ENCODE measurements around the gene NVL.
"Not testable (repeated sequence)": the region's sequence is repeated elsewhere in the genome, so short reads cannot be mapped to it uniquely, and the experiment has no call there.

The NVL gene

GRCh38 chr1:224226849-224227502 is 103.0 kb downstream of the NVL start:
- no peak for DNase-seq

DNA sequence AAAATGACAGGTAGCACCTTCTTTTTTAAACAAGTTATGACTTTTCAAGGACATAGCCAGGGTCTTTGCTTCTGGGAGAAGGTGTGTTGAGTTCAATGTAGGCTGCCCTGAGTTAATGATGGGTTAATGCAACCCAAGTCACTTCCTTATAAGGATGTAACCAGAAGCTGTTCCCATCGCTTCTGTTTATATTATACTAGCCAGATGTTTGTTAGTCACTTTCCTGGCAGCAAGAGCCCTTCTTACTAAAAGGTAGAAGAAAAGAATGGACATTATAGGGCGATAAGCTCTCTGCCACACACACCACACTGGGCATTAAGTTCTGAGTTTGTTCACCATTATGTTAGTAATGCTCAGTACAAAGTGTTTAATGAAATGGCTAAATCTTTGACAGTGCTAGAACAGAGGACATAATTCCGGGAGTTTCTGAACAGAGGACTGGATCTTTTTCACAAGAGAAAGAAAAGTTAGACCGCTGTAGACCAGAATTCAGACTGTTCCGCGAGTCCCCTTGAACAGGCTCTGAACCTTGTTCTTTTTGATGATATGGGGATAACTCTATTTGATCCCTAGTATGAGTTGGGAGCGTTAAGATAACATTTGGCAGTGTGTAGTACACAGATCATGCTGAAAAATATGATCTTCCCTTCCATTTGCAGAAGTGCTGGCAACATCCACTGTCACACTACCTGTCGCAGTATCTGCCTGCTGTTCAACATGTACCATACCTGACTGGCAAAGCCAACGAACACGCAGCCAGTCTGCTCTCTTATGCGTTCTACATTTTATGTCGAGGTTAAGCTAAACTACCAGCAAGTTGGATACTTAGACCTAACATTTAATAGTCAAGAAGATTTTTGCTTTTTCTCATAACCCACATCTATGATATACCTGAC is 105.9 kb downstream of the NVL start:
- DNase-seq, result peak; percentile 79

- DNase-seq, result peak; percentile 65
Observed at GRCh38 chr1:224219612-224220059, 110.3 kb downstream of the NVL start.

DNA sequence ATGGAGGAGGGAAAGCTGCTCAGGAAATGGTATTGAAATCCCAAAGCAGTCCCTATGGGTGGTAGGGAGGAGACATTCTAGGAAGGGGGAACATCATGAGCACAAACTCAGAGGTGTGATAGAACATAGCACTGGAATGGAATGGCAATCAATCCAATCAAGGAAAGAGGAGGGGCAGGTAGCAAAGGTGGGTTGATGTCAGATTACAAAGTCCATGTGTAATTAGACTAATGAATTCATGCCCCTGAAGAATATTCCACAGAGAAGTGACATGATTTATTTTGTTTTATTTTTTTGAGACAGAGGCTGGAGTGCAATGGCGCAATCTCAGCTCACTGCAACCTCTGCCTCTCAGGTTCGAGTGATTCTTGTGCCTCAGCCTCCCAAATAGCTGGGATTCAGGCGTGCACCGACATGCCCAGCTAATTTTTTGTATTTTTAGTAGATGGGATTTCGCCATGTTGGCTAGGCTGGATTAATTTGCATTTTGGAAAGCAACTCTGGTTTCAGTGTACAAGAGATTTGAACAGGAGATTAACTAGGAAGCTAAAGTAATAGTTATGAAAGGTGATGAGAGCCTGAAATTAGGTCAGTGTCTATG is 110.9 kb downstream of the NVL start:
- peak; percentile 66 for DNase-seq

DNA sequence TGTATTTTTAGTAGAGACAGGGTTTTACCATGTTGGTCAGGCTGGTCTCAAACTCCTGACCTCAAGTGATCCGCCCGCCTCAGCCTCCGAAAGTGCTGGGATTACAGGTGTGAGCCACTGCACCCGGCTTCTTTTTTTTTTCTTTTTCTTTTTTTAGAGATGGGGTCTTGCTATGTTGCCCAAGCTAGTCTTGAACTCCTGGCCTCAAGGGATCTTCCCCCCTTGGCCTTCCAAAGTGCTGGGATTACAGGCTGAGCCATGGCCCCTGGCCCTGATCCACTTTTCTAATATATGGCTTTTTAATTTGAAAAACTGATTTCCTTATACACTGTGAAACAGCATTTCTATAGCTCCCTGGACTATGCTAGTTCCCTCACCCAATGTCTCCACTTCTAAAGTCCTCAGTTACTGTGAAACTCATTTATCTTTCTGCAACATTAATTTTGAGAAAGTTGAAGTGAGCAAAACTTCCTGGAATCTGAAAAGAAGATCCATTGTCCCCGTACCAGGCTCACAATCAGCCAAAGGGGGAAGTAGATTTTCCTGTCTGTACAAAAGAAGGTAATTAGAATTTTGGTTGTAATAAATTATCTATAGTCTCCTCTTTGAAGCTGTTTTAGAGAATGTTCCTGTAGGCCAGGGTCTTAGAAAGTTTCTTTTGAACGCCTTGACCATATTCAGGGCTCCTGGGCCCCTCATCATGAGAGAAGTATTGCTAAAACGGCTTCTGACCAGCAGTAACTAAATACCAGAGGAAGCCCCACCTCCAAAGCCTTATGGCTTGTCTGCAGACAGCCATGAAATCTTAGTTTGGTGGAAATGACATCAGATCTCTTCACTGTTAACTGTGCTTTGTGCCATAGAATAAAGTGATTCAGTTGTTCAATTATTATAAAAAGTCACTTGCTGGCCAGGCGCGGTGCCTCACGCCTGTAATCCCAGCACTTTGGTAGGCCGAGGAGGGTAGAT is 112.0 kb downstream of the NVL start:
- DNase-seq, result no peak

- DNase-seq, result no peak
Observed at GRCh38 chr1:224216382-224216781, 113.6 kb downstream of the NVL start.

DNA sequence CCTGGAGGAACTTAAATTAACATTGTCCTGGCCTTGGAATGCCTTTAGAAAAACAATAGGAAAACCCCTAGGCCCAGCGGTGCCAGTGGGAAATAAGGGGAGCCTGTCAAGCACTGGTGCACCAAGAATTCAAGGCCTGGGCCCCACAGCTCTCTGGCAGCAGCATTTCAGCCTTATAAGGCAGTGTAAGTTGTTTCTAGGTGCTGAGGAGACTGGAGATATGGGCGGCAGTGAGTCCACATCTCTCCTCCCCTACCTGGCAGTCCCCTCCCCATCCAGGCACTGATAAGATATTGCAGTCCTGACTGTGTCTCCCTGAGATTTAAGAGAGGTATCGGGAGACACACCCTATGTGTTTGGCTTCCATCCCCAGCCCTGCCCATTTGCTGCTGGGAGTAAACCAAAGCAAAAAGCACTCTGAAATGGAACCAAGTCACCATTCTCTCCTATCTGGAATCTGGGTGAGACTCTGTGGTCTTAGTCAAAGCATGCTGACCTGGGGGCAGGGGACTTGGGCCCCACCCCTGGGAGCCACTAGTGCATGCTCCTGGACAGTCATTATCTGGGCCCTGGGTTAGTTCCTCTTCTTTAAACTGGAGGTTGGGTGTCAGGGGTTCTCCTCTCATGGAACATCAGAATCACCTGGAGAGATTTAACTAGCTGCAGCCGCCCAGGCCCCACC is 116.4 kb downstream of the NVL start:
- peak; percentile 27 for DNase-seq

GRCh38 chr1:224212618-224213061 is 117.3 kb downstream of the NVL start:
- peak; percentile 34 for DNase-seq

- DNase-seq, result peak; percentile 95
Observed at GRCh38 chr1:224211206-224211962, 118.6 kb downstream of the NVL start.

- not testable (repeated sequence) for DNase-seq
Observed at GRCh38 chr1:224205931-224206538, 123.9 kb downstream of the NVL start.

GRCh38 chr1:224205438-224205840 is 124.5 kb downstream of the NVL start:
- DNase-seq, result peak; percentile 41

- DNase-seq, result peak; percentile 60
Observed at GRCh38 chr1:224203243-224204016, 126.5 kb downstream of the NVL start.

GRCh38 chr1:224201853-224202252 is 128.1 kb downstream of the NVL start:
- DNase-seq, result no peak

DNA sequence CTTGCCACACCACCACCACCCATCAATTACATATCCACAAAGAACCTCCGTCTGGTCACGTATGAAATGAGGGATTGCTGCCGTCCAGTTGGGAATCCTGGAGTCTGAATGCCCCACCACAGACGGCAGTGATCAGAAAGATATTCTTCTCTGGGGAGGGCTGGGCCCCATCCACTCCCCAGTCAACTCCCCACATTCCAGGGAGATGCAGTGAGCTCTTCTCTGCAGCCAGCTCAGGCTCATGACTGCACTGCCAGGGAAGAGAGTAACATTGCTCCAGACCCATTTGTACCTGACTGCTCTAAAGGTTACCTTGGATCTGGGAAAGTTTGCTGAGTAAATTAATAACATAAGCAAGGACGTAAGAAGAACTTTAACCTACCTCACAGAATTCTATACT is 128.6 kb downstream of the NVL start:
- DNase-seq, result no peak

GRCh38 chr1:224199679-224200078 is 130.3 kb downstream of the NVL start:
- no peak for DNase-seq

GRCh38 chr1:224198572-224198971 is 131.4 kb downstream of the NVL start:
- peak; percentile 79 for DNase-seq

GRCh38 chr1:224196813-224197600 is 133.0 kb downstream of the NVL start:
- no peak for DNase-seq

DNA sequence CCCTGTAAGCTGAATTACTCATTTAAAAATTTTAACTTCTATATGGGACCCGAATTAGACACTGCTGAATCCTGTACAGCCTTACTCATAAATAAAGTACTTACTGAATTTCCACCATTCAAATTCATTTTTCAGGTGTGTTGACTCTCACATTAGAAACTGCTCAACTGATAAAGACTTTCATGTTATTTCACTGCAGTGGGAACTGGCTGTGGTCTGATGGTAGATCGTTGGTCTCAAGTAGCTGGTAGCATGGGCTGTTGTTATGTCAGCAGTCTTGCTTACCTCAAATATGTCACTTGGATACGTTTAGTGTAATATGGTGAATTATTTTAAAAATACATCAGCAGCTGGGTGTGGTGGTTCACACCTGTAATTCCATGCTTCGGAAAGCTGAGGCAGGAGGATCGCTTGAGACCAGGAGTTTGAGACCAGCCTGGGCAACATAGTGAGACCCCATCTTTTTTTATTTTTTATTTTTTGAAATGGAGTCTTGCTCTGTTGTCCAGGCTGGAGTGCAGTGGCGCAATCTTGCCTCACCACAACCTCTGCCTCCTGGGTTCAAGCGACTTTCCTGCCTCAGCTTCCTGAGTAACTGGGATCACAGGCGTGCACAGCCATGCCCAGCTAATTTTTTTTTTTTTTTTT is 136.5 kb downstream of the NVL start:
- no peak for DNase-seq

All from NCI-H69 (cell line).